HG03442 (cell line): ENCODE measurements around the gene RNF220.

Experiments used
- ATAC-seq: cut with Tn5 transposase; IDR thresholded peaks from one replicate; pipeline ENCODE4 v1.9.1; 2021; ENCODE audit warnings: mild to moderate bottlenecking, moderate library complexity; ENCODE audit not compliant: unreplicated experiment

RNF220 gene

DNA sequence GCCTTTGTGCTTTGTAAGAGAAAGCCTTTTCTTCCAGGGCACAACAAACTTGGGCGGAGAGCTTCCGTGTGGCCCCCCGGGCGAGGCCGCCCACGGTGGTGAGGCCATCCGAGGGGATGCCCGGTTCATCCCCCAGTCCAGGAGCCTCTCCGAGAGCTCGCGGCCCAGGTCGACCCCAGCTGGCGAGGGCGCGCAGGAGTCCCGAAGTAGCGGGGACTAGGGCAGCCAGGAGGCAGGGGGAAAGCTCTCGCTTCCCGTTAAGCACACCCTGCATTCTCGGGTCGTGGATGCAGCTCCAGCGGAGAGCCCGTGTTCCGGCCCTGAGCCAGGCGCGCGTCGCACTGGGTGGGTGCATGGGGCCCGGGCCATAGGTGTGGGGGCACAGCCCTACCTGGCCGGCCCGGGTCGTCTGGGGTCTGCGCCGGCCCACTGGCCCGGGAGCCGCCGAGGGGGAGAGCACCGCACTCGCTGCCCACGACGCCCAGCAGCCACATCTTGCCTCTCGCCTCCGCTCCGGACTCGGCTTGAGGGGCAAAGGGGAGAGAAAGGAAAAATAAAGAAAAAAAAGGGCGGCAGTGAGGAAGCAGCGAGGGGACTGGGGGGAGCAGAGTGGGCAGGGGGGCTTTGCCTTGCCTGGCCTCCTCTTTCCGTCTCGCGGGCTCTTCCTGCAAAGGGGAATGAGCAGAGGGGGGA is 1.8 kb downstream of the RNF220 start:
- ATAC-seq = no peak

GRCh38 chr1:44407430-44408211 is 2.6 kb downstream of the RNF220 start:
- ATAC-seq = no peak

- no peak for ATAC-seq
Measured at GRCh38 chr1:44408212-44408582, 3.1 kb downstream of the RNF220 start.

- ATAC-seq = no peak
Measured at GRCh38 chr1:44408632-44409602, 3.9 kb downstream of the RNF220 start.

- ATAC-seq = no peak
Measured at GRCh38 chr1:44409757-44410156, 4.7 kb downstream of the RNF220 start.

GRCh38 chr1:44411861-44412260 is 6.8 kb downstream of the RNF220 start:
- no peak for ATAC-seq

DNA sequence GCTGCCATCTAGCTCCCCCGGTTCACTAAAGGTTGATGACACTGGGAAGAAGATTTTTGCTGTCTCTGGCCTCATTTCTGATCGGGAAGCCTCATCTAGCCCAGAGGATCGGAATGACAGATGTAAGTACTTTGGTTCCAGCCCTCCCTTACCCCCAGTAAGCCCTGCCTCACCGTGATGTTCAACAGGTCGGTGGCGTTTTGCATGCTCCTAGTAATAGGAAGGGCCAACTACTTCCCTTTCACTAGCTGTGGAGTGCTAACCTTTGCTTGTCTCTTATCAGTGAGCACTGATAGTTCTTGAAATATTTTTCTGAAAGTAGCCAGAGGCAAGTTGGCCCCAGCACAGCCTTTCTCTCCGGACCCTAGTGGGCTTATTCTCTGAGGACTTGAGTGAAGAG is 7.5 kb downstream of the RNF220 start:
- no peak for ATAC-seq

- ATAC-seq = no peak
Measured at GRCh38 chr1:44413740-44414139, 8.7 kb downstream of the RNF220 start.

DNA sequence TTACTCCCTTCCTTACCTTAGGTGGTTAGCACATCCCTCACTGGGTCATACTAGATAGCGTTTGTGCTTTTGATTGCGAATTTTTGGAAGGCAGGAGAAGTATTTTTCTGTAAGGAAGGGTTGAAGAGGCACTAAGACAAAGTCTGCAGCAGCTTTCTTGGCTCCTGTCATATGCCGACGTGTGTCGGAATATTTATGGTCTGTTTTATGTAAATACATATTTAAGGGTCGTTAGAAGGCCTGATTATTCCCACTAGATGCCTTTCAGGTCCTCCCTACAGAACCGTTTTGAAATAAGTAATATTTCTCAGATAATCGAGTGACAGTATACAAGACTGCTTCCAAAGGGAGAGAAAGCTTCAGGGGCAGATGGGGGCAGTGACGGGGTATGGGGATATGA is 10.0 kb downstream of the RNF220 start:
- no peak for ATAC-seq

- ATAC-seq = no peak
Measured at GRCh38 chr1:44416408-44416807, 11.4 kb downstream of the RNF220 start.

GRCh38 chr1:44417351-44418021 is 12.4 kb downstream of the RNF220 start:
- no peak for ATAC-seq

DNA sequence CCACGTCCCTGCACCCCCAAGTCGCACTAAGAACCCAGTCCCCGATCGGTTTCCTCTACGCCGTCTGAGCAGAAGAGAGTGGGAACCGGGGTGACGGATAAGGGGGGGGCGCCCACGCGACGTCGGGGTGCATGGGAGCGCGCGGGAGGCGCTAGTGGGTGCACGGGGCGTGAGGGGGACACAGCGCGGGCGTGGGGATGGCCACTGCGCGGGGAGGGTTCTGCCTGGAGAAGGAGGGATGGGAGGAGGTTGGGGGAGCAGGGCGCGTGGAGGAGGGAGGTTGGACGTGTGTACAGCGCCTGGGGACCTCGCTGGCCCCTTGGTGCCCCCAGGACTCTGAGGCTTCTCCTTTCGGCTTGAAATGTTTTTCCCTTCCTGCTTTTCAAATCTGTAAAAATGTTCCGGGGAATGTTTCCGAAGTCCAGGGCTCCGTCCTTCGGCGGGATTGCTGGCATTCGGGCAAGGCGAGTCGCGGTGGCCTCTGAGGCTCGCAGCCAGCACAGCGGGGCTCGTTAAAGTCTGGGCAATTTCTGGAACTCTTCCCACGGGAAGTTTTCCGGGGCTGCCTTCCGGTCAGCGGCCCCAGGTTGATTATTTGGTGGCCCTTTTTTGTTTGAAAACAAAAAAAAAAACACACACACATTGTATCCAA is 13.1 kb downstream of the RNF220 start:
- ATAC-seq = no peak

GRCh38 chr1:44419901-44420300 is 14.8 kb downstream of the RNF220 start:
- ATAC-seq = no peak

- no peak for ATAC-seq
Measured at GRCh38 chr1:44420535-44420934, 15.5 kb downstream of the RNF220 start.

DNA sequence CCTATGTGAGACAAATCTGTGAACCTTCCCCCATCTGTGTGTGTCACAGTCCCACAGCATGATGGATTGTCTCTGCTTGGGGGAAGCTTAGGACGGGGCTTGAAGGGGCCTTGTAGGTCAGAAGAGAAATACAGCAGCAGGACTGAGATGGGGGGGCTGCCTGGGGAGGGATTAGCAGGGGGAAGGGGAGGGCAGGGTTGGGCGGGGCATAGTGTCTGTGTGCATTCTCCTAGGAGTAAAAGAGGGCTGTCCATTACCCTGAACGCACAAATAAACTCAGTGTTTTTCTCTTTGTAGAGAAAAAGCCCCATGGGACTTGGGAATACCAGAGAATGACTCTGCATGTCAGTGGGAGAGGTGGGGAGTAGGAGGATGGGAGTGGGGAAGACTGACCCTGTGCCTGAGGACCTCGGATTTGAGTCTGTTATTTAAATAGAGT is 16.4 kb downstream of the RNF220 start:
- ATAC-seq = no peak

- ATAC-seq = no peak
Measured at GRCh38 chr1:44422161-44422560, 17.1 kb downstream of the RNF220 start.

DNA sequence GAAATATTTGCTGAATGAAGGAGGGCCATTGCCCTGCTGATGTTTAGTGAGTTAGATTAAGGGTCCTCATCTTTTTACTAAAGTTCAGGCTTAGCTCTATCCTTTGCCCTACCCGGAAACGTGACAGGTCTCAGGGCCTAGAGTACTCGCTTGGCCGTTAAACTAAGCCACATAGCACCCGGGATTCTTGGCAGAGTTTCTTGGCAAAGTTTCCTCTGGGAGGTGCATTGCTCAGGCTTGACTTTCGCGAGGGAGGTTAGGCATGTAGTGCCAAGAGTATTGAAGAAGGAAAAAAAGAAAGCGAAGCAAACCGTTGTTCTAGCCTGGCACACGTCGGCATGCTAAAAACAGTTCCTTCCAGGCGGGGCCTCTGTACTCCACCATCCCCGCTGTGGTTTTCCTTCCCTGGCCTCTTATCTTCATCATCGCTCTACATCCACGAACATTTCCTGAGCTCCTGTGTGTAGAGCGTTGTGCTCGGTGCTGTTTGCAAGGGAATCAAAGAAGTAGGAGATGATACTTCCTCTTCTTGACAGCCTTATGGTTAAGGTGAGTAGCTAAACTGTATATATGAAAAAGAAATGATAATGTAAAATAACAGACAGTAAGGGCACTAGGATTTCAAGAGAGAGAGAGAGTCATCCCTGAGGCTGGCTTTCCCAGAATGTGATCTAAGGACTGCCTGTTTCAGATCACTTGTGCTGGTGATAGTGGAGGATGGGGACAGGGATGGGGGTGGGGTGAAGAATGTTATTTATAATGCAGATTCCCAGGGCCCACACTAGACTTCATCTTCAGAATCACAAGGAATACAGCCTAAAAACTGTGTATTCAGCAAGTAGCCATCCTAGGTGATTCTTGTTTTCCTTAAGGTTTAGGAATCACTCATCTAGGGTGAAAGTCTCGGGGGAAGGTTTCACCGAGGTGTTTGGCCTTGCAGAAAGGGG is 18.8 kb downstream of the RNF220 start:
- ATAC-seq = no peak

- no peak for ATAC-seq
Measured at GRCh38 chr1:44424747-44425146, 19.7 kb downstream of the RNF220 start.
